ENCODE results near the gene TBC1D22A.
A peak's percentile ranks its signal among the peaks of the same experiment; 100 is the strongest.

The TBC1D22A gene

GRCh38 chr22:46762238-46763050, at the start of gene TBC1D22A:
Gene TBC1D22A, plus strand, starts transcription at chr22:46762650. Its CDS starts 137 bp downstream, at chr22:46762787.
- Mint-ChIP-seq H3K4me1 (peaks cover 46% of the 10 kb centered on the region), H3K27ac (peak within 1 kb of the TSS; percentile 96 to 97 (median 97)), H3K9me3 (no peaks in the 10 kb centered on the region), H3K27me3 (ENCODE audit: low read depth) (no peaks in the 10 kb centered on the region), H3K4me3 (peak within 1 kb of the TSS; percentile 97 to 100 (median 98)), H3K36me3 (ENCODE audit: low read depth) (peaks cover 4% of the 10 kb centered on the region)
- no peak for TF ChIP-seq CTCF (IDR thresholded peaks at IDR 0.05; ENCODE audit: unreplicated experiment in 3 of 3)

- Mint-ChIP-seq H3K9me3 (no peaks in the 10 kb centered on the region), H3K4me1 (no peaks in the 10 kb centered on the region), H3K36me3 (ENCODE audit: low read depth) (peaks cover 78% of the 10 kb centered on the region), H3K27me3 (ENCODE audit: low read depth) (no peaks in the 10 kb centered on the region), H3K27ac (no peak overlapping the region), H3K4me3 (no peak overlapping the region)
- TF ChIP-seq CTCF (IDR thresholded peaks at IDR 0.05; ENCODE audit: unreplicated experiment in 3 of 3), result no peak
These were observed 47.9 kb upstream of the TBC1D22A start for GRCh38 chr22:46714550-46714949.

GRCh38 chr22:46719921-46720320, 42.5 kb upstream of the TBC1D22A start:
- Mint-ChIP-seq H3K4me1 (peaks cover 16% of the 10 kb centered on the region), H3K27ac (no peak overlapping the region), H3K9me3 (no peaks in the 10 kb centered on the region), H3K36me3 (ENCODE audit: low read depth) (peaks cover 59% of the 10 kb centered on the region), H3K4me3 (no peak overlapping the region), H3K27me3 (ENCODE audit: low read depth) (no peaks in the 10 kb centered on the region)
- TF ChIP-seq CTCF (IDR thresholded peaks at IDR 0.05; ENCODE audit: unreplicated experiment in 3 of 3), result no peak

GRCh38 chr22:46721501-46722085, 40.9 kb upstream of the TBC1D22A start:
- TF ChIP-seq CTCF (IDR thresholded peaks at IDR 0.05; ENCODE audit: unreplicated experiment in 3 of 3), result no peak
- H3K27me3 Mint-ChIP-seq (ENCODE audit: low read depth), result no peaks in the 10 kb centered on the region
- peaks cover 28% of the 10 kb centered on the region for H3K4me1 Mint-ChIP-seq
- peaks cover 52% of the 10 kb centered on the region for H3K36me3 Mint-ChIP-seq (ENCODE audit: low read depth)
- no peak overlapping the region for H3K27ac Mint-ChIP-seq
- no peaks in the 10 kb centered on the region for H3K9me3 Mint-ChIP-seq
- no peak overlapping the region for H3K4me3 Mint-ChIP-seq

- no peaks in the 10 kb centered on the region for H3K27me3 Mint-ChIP-seq (ENCODE audit: low read depth)
- no peak overlapping the region for H3K4me3 Mint-ChIP-seq
These were observed 38.6 kb upstream of the TBC1D22A start for GRCh38 chr22:46723882-46724281.

More at GRCh38 chr22:46723882-46724281, 38.6 kb upstream of the TBC1D22A start:
- TF ChIP-seq CTCF (IDR thresholded peaks at IDR 0.05; ENCODE audit: unreplicated experiment in 3 of 3), result no peak
- peaks cover 31% of the 10 kb centered on the region for H3K36me3 Mint-ChIP-seq (ENCODE audit: low read depth)
- no peaks in the 10 kb centered on the region for H3K9me3 Mint-ChIP-seq
- no peak overlapping the region for H3K27ac Mint-ChIP-seq
- H3K4me1 Mint-ChIP-seq, result peaks cover 33% of the 10 kb centered on the region
